ENCODE measurements around the gene ZFHX3. TPM values are rescaled to one million over a fixed set of nuclear protein-coding genes. Genes with fewer than 3 reads are reported as not detected.

The ZFHX3 gene
- total and polyA plus RNA-seq, 7 experiments from 2014 or later: 0.09 to 9.8 (median 1.7) TPM

DNA sequence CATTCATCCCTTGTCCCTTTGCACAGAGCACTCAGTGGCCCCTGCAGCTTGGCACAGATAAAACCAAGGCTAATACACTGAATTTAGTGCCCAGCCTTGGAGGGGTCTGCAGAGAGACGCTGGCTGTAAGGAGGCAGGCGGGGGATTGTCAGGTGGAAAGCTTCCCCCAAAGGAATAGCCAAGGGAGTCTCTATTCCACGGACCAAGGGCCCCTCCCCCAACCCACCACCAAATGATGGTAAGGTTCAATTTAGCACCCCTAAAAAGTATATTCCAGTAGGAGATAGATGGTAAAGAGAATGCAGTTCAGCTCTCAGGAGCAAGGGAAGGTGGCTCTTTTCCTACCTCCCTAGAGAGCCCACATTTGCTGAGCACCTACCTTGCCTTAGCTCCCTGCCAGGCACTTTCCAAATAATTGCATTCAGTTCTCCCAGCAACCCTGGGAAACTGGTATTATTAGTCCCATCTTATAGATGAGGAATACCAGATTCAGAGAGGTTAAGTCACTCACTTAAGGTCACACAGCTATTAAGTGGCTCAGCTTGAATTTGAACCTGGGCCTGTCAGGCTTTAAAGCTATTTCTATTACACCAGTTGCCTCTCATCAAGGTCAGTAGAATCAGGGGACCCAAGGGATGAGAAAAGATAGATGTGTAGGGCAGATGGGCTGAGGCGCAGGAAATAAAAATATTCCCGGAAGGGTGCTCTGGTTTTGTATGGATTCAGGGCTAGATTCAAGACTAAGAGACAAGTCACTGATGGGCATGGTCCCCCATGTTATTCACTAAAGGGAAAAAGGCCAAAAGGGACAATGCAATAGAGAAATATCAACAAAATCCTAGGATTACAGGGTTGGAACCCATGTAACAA, 20.0 kb upstream of the ZFHX3 start:
- no peaks in the 10 kb centered on the region for H3K36me3 ChIP-seq (ENCODE audit: control insufficient read depth in 2 of 3, insufficient read depth in 3 of 3, low read length in 3 of 3)
- ChIA-PET CTCF (no interaction called here), POLR2A (no interaction called here)
- H3K4me1 ChIP-seq (ENCODE audit: control insufficient read depth in 2 of 2, insufficient read depth in 2 of 2, low read length in 2 of 2): no peaks in the 10 kb centered on the region
- intact Hi-C loops (cut with micrococcal nuclease): no loop called here
- H3K9me3 ChIP-seq (ENCODE audit: control insufficient read depth in 2 of 3, low read length in 3 of 3): no peaks in the 10 kb centered on the region
- Mint-ChIP-seq H3K27me3 (peaks cover 51 to 89% (median 66%) of the 10 kb centered on the region in 5 donors), H3K9me3 (peaks cover 0 to 5% (median 0%) of the 10 kb centered on the region in 11 donors), H3K36me3 (no peaks in the 10 kb centered on the region), H3K27ac (no peak overlapping the region), H3K4me3 (peak overlapping the region in 1 of 10 donors; percentile 49), H3K4me1 (peaks cover 0 to 17% (median 10%) of the 10 kb centered on the region in 7 donors)
- no peak overlapping the region for H3K27ac ChIP-seq (ENCODE audit: low read depth, low read length)
- H3K27me3 ChIP-seq (ENCODE audit: control insufficient read depth in 2 of 2, insufficient read depth in 2 of 2, low read length in 2 of 2): peaks cover 0 to 9% of the 10 kb centered on the region in 2 donors
- ATAC-seq (no peak), DNase-seq (no peak)
- no peak overlapping the region for H3K4me3 ChIP-seq (ENCODE audit: low read length)

- Histone ChIP-seq H3K27me3 (ENCODE audit: control insufficient read depth in 2 of 2, insufficient read depth in 2 of 2, low read length in 2 of 2) (peaks cover 0 to 17% of the 10 kb centered on the region in 2 donors), H3K36me3 (ENCODE audit: control insufficient read depth in 2 of 3, insufficient read depth in 3 of 3, low read length in 3 of 3) (no peaks in the 10 kb centered on the region), H3K9me3 (ENCODE audit: control insufficient read depth in 2 of 3, low read length in 3 of 3) (no peaks in the 10 kb centered on the region), H3K4me1 (ENCODE audit: control insufficient read depth in 2 of 2, insufficient read depth in 2 of 2, low read length in 2 of 2) (no peaks in the 10 kb centered on the region), H3K4me3 (ENCODE audit: low read length) (no peak overlapping the region), H3K27ac (ENCODE audit: low read depth, low read length) (no peak overlapping the region)
- ATAC-seq (no peak), DNase-seq (no peak)
- Mint-ChIP-seq H3K4me3 (no peak overlapping the region), H3K36me3 (no peaks in the 10 kb centered on the region), H3K9me3 (peaks cover 0 to 5% (median 0%) of the 10 kb centered on the region in 11 donors), H3K4me1 (peaks cover 6 to 23% (median 14%) of the 10 kb centered on the region in 7 donors), H3K27me3 (peaks cover 58 to 93% (median 73%) of the 10 kb centered on the region in 5 donors), H3K27ac (no peak overlapping the region)
- ChIA-PET POLR2A (no interaction called here), CTCF (no interaction called here)
- intact Hi-C loops (cut with micrococcal nuclease): no loop called here
Observed at GRCh38 chr16:73066927-73067670, 19.2 kb upstream of the ZFHX3 start.

DNA sequence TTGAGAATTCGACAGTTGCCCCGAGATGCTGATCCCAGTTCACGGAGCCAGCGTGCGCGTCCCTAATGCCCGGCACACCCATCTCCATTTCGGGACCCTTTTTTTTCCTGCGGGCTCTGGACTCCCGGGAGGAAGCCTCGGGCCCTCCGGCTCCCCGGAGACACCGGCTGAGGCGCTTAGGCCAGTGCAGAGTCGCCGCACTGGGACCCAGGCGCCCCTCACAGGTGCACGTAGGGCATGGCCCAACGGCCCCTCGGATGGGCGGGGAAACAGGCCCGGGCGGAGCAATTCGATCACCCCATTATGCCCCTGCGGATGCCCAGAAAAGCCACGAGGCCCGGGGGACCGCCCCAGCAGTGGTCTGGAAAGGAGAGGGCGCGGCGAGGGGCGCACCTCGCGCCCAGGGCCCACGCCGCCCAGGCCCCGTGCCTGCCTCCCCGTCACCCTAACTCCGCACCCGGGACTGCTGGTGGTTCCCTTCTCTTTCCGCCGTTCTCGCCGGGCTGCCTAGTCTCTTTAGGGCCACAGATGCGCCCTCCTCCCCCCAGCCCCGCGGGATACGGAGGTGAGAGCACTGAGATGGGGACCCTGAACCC, 18.5 kb upstream of the ZFHX3 start:
- Mint-ChIP-seq H3K36me3 (no peaks in the 10 kb centered on the region), H3K4me1 (peaks cover 6 to 23% (median 12%) of the 10 kb centered on the region in 7 donors), H3K4me3 (no peak overlapping the region), H3K27ac (no peak overlapping the region), H3K27me3 (peaks cover 59 to 91% (median 73%) of the 10 kb centered on the region in 5 donors), H3K9me3 (peaks cover 0 to 5% (median 0%) of the 10 kb centered on the region in 11 donors)
- no peak overlapping the region for H3K27ac ChIP-seq (ENCODE audit: low read depth, low read length)
- H3K36me3 ChIP-seq (ENCODE audit: control insufficient read depth in 2 of 3, insufficient read depth in 3 of 3, low read length in 3 of 3): no peaks in the 10 kb centered on the region
- POLR2A ChIA-PET: no interaction called here
- intact Hi-C loops (cut with micrococcal nuclease): no loop called here
- H3K9me3 ChIP-seq (ENCODE audit: control insufficient read depth in 2 of 3, low read length in 3 of 3): no peaks in the 10 kb centered on the region
- CTCF ChIA-PET: no interaction called here
- no peak for ATAC-seq
- no peak overlapping the region for H3K4me3 ChIP-seq (ENCODE audit: low read length)
- peaks cover 0 to 16% of the 10 kb centered on the region in 2 donors for H3K27me3 ChIP-seq (ENCODE audit: control insufficient read depth in 2 of 2, insufficient read depth in 2 of 2, low read length in 2 of 2)
- no peak for DNase-seq
- no peaks in the 10 kb centered on the region for H3K4me1 ChIP-seq (ENCODE audit: control insufficient read depth in 2 of 2, insufficient read depth in 2 of 2, low read length in 2 of 2)

DNA sequence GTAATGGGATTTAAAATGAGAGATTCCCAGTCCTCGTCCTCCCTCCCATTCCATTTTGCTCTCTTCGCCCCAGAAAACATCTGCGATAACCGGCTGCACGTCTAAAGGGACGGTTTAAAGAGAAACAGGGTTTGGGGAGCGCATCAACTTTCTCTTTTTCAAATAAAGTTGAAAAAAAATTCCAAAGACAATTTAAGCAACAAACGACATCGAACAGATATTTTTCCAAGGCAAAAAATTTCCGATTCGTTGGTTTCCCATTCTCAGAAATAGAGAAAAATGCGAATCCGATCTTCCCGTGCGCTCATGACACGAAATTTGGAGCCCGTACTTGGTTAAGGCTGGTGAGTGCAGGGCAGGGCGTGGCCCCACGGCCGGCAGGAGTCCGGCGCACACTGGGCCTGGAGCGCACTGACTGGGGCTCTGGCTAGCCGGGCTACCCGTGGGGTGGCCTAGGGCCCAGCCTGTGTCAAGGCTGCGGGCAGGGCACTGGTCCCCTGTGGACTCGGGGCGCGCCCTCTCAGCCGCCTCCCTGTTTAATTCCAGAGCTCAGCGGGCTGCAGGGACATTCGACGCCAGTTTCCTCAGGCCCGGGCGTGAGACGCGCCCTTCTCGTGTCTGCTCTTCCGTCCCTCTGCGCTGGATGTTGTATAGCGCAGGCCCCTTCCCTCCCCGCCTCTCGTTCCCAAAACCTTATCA, 17.9 kb upstream of the ZFHX3 start:
- ChIA-PET CTCF (no interaction called here), POLR2A (no interaction called here)
- Mint-ChIP-seq H3K9me3 (peaks cover 0 to 3% (median 0%) of the 10 kb centered on the region in 11 donors), H3K4me1 (peaks cover 6 to 18% (median 8%) of the 10 kb centered on the region in 7 donors), H3K4me3 (peak overlapping the region in 2 of 10 donors; percentile 7 to 15), H3K27me3 (peaks cover 59 to 93% (median 72%) of the 10 kb centered on the region in 5 donors), H3K27ac (no peak overlapping the region), H3K36me3 (no peaks in the 10 kb centered on the region)
- Histone ChIP-seq H3K9me3 (ENCODE audit: control insufficient read depth in 2 of 3, low read length in 3 of 3) (no peaks in the 10 kb centered on the region), H3K36me3 (ENCODE audit: control insufficient read depth in 2 of 3, insufficient read depth in 3 of 3, low read length in 3 of 3) (no peaks in the 10 kb centered on the region), H3K4me1 (ENCODE audit: control insufficient read depth in 2 of 2, insufficient read depth in 2 of 2, low read length in 2 of 2) (no peaks in the 10 kb centered on the region), H3K27me3 (ENCODE audit: control insufficient read depth in 2 of 2, insufficient read depth in 2 of 2, low read length in 2 of 2) (peaks cover 0 to 16% of the 10 kb centered on the region in 2 donors), H3K27ac (ENCODE audit: low read depth, low read length) (no peak overlapping the region), H3K4me3 (ENCODE audit: low read length) (no peak overlapping the region)
- ATAC-seq (peak; percentile 36), DNase-seq (no peak)
- intact Hi-C loops (cut with micrococcal nuclease): no loop called here

DNA sequence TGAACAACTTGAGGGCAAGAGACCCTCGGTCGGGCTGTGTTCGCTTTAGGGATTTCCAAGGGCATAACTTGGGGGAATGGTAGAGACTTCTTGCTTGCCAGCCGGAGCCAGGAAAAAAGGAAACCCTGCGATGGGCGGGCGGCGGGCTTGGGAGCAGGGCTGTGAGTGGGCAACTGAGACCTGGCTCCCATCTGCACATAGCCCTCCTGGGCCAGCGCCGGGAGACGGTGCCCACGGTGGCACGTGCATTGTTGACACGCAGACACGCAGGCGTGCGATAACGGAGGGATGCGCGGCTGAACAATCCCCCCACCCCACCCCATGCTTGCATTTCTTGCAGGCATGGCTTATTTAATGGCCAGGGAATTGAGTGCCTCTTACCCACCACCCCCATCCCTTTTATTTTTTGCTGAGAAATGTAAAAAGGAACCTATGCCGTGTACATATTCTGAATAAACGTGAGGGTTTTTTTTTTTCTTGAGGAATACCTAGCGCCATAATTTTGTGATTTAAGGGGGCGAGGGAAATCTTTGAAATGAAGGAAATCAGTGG, 17.1 kb upstream of the ZFHX3 start:
- Mint-ChIP-seq H3K9me3 (peaks cover 0 to 2% (median 0%) of the 10 kb centered on the region in 11 donors), H3K4me3 (peak overlapping the region in 4 of 10 donors; percentile 15 to 29 (median 22)), H3K27me3 (peaks cover 61 to 93% (median 72%) of the 10 kb centered on the region in 5 donors), H3K36me3 (no peaks in the 10 kb centered on the region), H3K4me1 (peaks cover 5 to 14% (median 8%) of the 10 kb centered on the region in 7 donors), H3K27ac (no peak overlapping the region)
- CTCF ChIA-PET: no interaction called here
- DNase-seq: no peak
- no peaks in the 10 kb centered on the region for H3K9me3 ChIP-seq (ENCODE audit: control insufficient read depth in 2 of 3, low read length in 3 of 3)
- intact Hi-C loops (cut with micrococcal nuclease): no loop called here
- no peak overlapping the region for H3K4me3 ChIP-seq (ENCODE audit: low read length)
- H3K4me1 ChIP-seq (ENCODE audit: control insufficient read depth in 2 of 2, insufficient read depth in 2 of 2, low read length in 2 of 2): no peaks in the 10 kb centered on the region
- H3K27me3 ChIP-seq (ENCODE audit: control insufficient read depth in 2 of 2, insufficient read depth in 2 of 2, low read length in 2 of 2): peaks cover 0 to 16% of the 10 kb centered on the region in 2 donors
- POLR2A ChIA-PET: no interaction called here
- ATAC-seq: no peak
- no peaks in the 10 kb centered on the region for H3K36me3 ChIP-seq (ENCODE audit: control insufficient read depth in 2 of 3, insufficient read depth in 3 of 3, low read length in 3 of 3)
- no peak overlapping the region for H3K27ac ChIP-seq (ENCODE audit: low read depth, low read length)

Measured in naive thymus-derived CD4-positive, alpha-beta T cell (primary cell).